GM18870 (cell line): Measurements from ENCODE around the gene PPP2R3B.
"Not testable (repeated sequence)": the region's sequence is repeated elsewhere in the genome, so short reads cannot be mapped to it uniquely, and the experiment has no call there.

ENCODE experiments used
- ATAC-seq: cut with Tn5 transposase; IDR thresholded peaks from one replicate; pipeline ENCODE4 v1.9.1; 2021; ENCODE audit warnings: moderate library complexity; ENCODE audit not compliant: unreplicated experiment

PPP2R3B gene

GRCh38 chrX:338836-339400 is 47.8 kb downstream of the PPP2R3B start:
- ATAC-seq: no peak

DNA sequence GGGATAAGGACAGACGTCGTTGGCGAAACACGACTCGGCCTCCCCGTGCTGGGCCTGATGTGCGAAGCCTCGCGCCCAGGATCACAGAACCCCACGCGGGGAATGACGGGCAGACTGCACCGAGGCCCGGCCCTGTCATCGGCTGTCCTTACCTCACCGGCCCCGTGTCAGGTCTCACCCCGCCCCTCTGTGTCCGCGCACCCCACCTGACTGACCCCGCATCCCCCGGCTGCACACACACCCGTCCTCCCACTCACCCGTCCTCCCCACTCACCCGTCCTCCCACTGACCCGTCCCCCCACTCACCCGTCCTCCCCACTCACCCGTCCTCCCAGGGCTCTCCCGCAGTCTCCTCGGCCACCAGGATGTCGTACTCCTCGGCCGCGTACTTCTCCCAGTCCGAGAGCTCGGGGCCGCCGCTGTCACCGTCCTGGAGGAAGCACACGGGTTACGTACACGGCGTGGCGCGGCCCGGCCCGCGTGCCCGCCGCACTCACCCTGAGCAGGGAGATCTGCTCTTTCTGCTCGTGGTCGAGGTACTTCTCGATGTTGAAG is 48.3 kb downstream of the PPP2R3B start:
- ATAC-seq: no peak

DNA sequence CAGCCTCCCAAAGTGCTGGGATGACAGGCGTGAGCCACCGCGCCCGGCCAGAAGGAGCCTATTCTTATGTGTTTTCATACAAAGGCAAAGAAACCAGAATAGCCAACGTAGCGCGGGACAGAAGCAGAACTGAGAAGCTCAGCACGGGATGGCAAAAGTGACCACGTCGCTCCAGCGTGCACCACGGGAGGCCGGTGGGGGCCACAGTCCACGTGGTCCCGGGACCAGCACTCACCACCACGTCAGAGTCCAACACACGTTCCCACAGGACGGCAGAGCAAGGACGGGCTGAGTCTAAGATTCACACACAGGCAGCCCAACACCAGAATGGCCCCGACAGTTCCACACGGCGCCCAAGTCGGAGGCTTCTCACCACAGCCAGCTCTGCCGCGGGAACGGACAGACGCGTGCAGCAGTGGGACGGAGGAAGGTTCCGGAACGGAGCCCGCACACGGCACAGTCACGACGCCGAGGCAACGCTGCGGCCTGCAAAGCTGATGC is 49.3 kb downstream of the PPP2R3B start:
- ATAC-seq: no peak

DNA sequence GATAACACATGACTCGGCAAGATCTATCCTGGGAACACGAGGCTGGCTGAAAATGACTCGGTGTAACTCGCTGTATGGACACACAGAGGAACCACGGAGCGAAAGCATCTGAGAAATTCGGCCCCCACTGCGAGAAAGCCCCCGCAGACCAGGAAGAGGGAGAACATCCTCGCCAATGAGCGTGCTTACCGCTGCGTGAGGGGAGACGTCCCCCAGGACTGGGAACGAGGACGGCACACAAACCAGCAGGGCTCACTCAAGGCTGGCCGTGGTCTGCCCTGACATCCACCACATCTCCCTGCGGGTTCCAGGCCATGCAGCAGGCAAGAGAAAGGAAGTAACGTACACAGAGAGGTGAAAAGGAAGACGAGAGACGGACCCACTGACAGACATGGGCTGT is 50.5 kb downstream of the PPP2R3B start:
- no peak for ATAC-seq

DNA sequence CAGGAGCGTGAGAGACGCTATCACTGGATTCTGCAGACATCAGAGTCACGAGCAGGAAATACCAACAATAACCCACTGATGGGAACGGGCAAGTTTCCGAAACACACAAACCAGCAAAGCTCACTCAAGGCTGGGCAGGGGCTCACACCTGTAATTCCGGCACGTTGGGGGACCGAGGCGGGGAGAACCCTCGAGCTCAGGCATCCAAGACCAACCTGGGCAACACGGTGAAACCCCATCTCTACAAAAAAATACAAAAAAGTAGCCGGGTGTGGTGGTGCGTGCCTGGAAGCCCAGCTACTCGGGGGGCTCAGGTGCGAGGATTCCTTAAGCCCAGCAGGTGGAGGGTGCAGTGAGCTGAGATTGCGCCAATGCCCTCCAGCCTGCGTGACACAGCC is 51.0 kb downstream of the PPP2R3B start:
- ATAC-seq: no peak

GRCh38 chrX:334971-335757 is 51.5 kb downstream of the PPP2R3B start:
- ATAC-seq: no peak

GRCh38 chrX:334331-334891 is 52.3 kb downstream of the PPP2R3B start:
- no peak for ATAC-seq

DNA sequence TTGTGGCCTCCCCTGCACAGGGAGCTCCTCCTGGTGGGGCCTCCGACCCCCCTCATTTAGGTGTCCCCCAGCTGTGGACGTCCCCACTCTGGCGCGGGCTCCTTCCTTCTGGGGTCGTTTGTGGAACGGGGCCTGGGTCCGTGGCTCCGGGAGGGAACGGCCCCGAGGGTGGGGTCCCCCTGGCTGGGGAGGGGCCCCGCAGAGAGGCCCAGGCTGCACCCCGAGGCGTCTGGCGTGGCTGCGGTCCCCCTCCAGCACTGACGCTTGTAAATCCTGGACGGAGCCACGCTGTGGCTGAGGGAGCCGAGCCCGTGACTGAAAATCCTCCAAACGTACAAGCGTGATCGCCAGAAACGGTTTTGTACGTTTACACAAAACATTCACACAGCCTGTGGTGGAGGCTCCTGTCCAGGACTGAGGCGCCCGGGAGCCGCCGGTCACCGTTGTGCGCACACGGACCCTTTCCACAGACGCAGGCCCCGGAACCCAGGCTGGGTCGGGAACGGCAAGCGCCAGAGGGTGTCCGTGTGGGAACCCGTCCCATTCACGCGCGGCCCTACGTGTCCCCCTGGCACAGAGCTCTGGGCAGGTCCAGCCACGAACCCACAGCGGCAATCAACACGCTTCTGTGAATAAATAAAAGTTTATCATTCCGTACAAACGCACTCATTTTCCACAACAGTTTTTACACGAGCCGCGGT is 52.9 kb downstream of the PPP2R3B start:
- no peak for ATAC-seq

DNA sequence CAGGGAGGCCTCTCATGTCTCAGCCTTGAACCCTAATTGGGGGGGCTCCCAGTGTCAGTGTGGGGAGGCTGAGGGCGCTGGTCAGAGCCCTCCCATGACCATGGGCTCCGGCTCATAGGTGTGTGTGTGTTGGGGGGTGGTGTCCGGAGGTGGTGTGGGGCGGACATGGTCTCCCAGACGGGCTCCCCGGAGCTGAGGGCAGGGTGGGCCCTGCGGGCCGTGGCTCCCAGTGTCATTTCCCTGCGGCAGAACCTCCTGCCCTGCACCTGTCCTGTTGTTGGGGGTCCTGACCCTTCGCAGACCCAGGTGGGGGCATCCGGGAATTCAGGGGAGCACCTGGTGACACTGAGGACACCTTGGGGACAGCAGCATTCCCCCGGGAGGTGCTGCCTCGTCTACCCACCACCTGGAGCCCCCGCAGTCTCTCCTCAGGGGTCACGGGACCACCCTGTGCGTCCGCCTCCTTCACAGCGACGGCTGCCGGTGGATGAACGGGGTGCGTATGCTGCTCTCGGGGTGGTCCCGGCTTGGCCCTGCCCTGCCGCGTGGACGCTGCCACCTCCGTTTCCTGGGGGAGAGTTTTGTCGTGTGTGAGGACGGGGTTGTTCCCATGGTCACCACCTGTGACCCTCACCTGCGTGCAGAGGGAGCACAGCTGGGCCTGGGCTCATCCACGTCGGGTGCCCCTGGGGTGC is 53.6 kb downstream of the PPP2R3B start:
- ATAC-seq: no peak

DNA sequence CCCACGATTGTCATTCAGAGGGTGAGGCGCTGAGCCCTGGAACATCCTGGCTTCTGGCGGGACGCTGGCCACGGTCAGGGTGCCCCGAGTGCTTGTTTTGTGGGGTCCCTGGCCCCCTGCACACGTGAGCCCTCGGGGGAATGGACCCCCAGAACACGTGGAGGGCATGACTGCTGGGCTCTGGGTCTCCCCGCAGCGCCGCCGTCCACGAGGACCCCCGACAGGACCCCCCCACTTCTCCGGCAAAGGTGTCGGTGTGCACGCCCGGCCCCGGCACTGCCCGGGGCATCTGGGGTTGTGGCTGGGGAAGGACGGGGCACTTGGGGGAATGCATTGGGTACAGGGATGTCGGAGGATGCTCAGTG is 54.2 kb downstream of the PPP2R3B start:
- no peak for ATAC-seq

GRCh38 chrX:331825-332495 is 54.7 kb downstream of the PPP2R3B start:
- ATAC-seq: no peak

DNA sequence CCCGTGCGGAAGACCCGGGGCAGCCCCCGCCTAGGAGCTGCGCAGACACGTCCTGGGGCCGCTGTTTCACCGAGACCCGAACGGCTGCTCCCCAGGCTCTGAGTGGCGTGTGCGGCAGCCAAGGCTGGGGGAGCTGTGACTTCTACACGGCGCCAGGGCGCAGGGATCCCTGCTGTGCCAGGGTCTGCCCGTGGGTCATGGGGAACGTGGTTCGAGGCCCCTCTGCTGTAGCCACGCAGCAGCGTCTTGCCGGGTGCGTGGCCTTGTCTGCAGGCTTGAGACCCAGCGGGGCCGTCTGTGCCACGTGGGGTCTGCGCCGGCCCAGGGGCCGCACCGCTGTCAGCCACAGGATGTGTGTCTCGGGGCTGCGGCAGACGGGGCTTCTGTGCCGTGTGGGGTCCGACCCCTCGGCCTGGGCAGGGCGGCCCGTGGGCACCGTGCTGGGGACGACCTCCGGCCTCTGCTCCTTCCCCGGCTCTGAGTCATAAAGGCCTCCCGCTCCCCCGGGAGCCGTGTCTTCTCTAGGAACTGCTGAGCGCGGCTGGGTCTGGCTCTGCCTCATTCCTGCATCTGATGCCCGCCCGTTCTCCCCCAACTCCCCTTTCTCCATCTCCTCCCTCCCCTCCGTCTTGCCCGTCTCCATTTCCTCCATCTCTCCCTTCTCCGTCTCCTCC is 55.4 kb downstream of the PPP2R3B start:
- ATAC-seq: no peak

DNA sequence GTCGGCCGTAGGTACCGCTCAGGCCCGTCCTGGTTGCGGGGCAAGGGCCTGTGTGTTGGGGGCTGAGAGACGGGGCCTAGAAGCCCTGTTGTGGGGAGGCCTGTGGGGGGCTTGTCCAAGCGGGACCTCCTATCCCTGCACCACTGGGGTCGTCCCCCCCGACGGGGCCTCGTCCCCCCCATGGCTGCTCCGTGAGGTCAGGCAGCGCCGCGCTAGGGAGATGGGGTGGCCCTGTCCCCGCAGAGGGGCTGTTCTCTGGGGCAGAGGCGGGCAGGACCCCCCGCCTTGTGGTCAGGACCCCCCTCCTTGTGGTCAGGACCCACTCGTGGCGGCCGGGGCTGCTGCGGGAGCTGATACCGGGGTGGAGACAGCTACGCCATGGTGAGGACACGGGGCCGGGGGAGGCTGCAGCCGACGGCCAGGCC is 56.0 kb downstream of the PPP2R3B start:
- ATAC-seq: no peak

GRCh38 chrX:330141-330725 is 56.5 kb downstream of the PPP2R3B start:
- ATAC-seq: not testable (repeated sequence)

GRCh38 chrX:329291-329910 is 57.3 kb downstream of the PPP2R3B start:
- no peak for ATAC-seq

- no peak for ATAC-seq
Observed at GRCh38 chrX:327660-328126, 59.0 kb downstream of the PPP2R3B start.

DNA sequence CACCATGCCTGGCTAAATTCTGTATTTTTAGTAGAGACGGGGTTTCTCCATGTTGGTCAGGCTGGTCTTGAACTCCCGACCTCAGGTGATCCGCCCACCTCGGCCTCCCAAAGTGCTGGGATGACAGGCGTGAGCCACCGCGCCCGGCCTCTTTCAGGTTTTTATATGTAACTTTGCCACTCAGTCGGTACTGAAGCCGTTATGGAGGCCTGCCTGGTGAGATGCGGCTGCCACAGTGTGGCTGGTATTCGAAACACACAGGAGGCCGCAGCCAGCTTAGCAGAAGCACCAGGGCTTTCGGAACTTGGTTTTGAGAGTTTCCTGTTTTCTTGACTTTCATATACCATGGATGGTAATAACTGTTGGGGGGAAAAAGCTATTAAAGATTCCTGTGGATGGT is 62.0 kb downstream of the PPP2R3B start:
- not testable (repeated sequence) for ATAC-seq

GRCh38 chrX:323721-324628 is 62.7 kb downstream of the PPP2R3B start:
- no peak for ATAC-seq
